WERI-Rb-1 (cell line): ENCODE measurements around the gene YIPF3.

Source experiments
- DNase-seq: peaks from one replicate; pipeline ENCODE4 v3.0.0-alpha.2; 2020
- H3K27ac ChIP-seq: fragments of 250-450 bp; sonication (Bioruptor Pico); 2 replicates; pipeline ENCODE4 v1.5.1; 2020; ENCODE audit warnings: mild to moderate bottlenecking, moderate library complexity
- H3K27me3 ChIP-seq: fragments of 250-450 bp; sonication (Bioruptor Pico); 2 replicates; pipeline ENCODE4 v1.5.1; 2021; ENCODE audit warnings: mild to moderate bottlenecking, low read depth, moderate library complexity; ENCODE audit not compliant: insufficient read depth, severe bottlenecking
- H3K36me3 ChIP-seq: fragments of 250-450 bp; sonication (Bioruptor Pico); 2 replicates; pipeline ENCODE4 v1.5.1; 2020; ENCODE audit warnings: mild to moderate bottlenecking, moderate library complexity
- H3K4me3 ChIP-seq: 2 replicates; pipeline ENCODE4 v1.5.1; 2011; ENCODE audit warnings: low read depth, mild to moderate bottlenecking, control low read depth, low read length
- H3K9me3 ChIP-seq: fragments of 250-450 bp; sonication (Bioruptor Pico); 2 replicates; pipeline ENCODE4 v1.5.1; 2021; ENCODE audit warnings: mild to moderate bottlenecking, moderate library complexity; ENCODE audit not compliant: severe bottlenecking
- TF ChIP-seq, protein P1 (sequence below): IDR thresholded peaks from 2 replicates; pipeline ENCODE4 v1.5.1; 2011; ENCODE audit warnings: low read depth, mild to moderate bottlenecking, control low read depth, inconsistent platforms, low read length

The YIPF3 gene

DNA sequence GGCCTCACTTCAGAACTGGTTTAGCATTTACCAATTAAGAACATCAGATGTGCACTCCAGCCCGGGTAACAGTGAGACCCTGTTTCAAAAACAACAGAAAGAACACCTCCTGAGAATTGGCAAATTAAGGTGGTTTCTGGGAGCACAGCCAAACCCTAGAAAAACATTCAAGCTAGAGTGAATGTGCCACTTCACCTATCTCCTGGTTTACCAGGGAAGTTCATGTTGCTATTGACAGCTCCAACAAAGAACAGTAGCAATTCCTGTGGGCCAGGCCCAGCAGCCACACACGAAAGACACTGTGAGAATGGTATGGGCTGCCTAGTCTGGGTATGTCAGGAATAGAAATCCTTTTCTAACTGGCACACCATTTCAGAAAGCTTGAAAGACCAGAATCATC is 5.1 kb upstream of the YIPF3 start:
- DNase-seq = no peak
- H3K27me3 ChIP-seq = no peaks in the 10 kb centered on the region
- no peaks in the 10 kb centered on the region for H3K9me3 ChIP-seq
- peaks cover 92% of the 10 kb centered on the region for H3K36me3 ChIP-seq
- H3K27ac ChIP-seq = no peak overlapping the region
- TF ChIP-seq, protein P1, sequence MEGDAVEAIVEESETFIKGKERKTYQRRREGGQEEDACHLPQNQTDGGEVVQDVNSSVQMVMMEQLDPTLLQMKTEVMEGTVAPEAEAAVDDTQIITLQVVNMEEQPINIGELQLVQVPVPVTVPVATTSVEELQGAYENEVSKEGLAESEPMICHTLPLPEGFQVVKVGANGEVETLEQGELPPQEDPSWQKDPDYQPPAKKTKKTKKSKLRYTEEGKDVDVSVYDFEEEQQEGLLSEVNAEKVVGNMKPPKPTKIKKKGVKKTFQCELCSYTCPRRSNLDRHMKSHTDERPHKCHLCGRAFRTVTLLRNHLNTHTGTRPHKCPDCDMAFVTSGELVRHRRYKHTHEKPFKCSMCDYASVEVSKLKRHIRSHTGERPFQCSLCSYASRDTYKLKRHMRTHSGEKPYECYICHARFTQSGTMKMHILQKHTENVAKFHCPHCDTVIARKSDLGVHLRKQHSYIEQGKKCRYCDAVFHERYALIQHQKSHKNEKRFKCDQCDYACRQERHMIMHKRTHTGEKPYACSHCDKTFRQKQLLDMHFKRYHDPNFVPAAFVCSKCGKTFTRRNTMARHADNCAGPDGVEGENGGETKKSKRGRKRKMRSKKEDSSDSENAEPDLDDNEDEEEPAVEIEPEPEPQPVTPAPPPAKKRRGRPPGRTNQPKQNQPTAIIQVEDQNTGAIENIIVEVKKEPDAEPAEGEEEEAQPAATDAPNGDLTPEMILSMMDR = no peak
- H3K4me3 ChIP-seq = no peak overlapping the region

DNA sequence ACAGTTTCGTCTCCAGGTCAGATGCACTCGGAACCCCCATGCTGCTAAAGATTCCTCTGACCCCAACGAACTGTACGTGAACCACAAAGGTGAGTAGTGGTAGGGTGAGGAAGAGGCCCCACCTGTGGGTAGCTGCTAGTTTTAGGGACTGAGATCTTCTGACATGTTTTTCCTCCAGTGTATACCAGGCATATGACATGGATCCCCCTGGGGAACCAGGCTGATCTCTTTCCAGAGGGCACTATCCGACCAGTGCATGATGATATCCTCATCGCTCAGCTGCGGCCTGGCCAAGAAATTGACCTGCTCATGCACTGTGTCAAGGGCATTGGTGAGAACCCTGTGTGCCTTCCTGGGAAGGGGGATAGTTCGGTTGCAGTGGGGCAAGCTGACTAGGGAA is 3.4 kb upstream of the YIPF3 start:
- no peaks in the 10 kb centered on the region for H3K9me3 ChIP-seq
- no peak overlapping the region for H3K27ac ChIP-seq
- no peak for DNase-seq
- no peak overlapping the region for H3K4me3 ChIP-seq
- H3K36me3 ChIP-seq = peaks cover 84% of the 10 kb centered on the region
- no peaks in the 10 kb centered on the region for H3K27me3 ChIP-seq
- TF ChIP-seq, protein P1 = no peak

DNA sequence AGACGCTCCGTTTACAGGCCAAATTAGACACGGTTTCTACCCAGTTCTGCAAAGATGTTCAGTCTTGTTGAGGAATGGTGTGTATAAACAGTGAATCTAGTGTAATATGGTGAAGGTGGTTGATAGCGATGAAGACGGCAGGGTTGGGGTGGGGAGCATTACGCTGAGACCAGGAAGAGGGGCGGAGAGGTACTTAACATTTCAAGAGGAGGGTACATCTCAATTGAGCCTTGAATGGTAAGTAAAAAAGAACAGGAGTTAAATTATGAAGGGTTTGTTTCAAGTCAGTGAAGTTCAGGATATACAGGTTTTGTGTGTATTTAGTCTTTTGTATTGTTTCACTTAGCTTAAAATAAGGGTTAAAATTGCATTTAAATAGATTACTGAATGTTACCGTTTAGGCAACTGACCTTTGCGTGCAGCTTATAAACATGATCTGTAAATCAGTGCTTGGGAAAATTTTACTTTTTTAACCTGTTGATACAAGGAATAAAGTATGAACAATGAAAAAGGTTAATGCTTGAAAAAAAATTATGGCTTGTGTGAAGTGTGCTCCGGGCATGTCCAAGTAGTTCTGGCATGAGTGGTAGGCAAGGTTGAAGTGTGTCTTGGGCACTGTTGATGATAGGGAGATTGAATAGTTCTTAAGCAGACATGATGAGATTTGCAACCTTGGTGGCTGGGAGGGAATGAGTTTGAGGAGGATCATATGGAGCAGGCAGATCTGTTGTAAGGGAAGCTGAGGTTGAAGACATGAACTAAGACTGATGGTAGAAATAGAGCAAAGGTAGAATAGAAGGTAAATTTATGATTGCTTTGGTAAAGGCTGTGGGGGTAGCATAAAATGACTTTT is 1.0 kb upstream of the YIPF3 start:
- H3K27me3 ChIP-seq = no peaks in the 10 kb centered on the region
- peak overlapping the region; percentile 87 for H3K27ac ChIP-seq
- TF ChIP-seq, protein P1 = no peak
- no peak for DNase-seq
- H3K36me3 ChIP-seq = peaks cover 84% of the 10 kb centered on the region
- H3K4me3 ChIP-seq = peak overlapping the region; percentile 76
- H3K9me3 ChIP-seq = no peaks in the 10 kb centered on the region

DNA sequence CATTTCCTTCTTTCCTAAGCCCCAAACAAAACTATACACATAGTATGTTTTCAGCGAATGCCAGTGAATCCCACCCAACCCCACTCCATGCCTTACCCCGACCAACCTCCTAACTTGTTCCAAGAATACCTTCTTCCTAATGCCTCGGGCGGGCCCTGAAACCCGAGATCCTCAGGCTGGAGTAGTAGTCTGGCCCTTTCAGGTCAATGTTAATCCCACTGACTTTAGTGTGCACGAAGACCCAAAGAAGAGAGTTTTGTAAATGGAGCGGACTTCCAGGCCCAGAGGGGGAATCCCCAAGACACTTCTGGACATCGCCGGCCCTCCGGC is 394 bp downstream of the YIPF3 start:
- DNase-seq = no peak
- Histone ChIP-seq H3K4me3 (peak overlapping the region; percentile 76), H3K36me3 (peaks cover 84% of the 10 kb centered on the region), H3K27me3 (no peaks in the 10 kb centered on the region), H3K27ac (peak overlapping the region; percentile 87), H3K9me3 (no peaks in the 10 kb centered on the region)
- TF ChIP-seq, protein P1 = no peak

DNA sequence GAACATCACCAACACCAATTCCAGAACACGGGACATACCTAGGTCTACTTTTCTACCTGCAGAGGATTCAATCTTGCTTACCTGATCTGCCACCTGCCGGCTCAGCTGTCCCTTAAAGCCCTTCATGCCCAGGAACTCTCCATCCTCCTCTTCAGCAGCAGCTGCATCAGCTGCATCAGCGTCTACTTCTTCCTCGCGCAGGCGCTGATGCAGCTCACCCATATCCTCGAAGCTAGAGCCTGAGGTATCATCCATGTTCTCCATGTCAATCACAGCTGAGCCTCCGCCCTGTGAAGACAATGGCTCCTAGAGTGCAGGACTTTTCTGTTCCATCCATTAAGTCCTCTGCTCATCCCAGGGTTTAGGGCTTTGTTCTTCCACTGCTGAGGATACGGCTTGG is 918 bp downstream of the YIPF3 start:
- Histone ChIP-seq H3K4me3 (peak overlapping the region; percentile 76), H3K9me3 (no peaks in the 10 kb centered on the region), H3K27ac (peak overlapping the region; percentile 87), H3K27me3 (no peaks in the 10 kb centered on the region), H3K36me3 (peaks cover 84% of the 10 kb centered on the region)
- DNase-seq = no peak
- TF ChIP-seq, protein P1 = no peak

DNA sequence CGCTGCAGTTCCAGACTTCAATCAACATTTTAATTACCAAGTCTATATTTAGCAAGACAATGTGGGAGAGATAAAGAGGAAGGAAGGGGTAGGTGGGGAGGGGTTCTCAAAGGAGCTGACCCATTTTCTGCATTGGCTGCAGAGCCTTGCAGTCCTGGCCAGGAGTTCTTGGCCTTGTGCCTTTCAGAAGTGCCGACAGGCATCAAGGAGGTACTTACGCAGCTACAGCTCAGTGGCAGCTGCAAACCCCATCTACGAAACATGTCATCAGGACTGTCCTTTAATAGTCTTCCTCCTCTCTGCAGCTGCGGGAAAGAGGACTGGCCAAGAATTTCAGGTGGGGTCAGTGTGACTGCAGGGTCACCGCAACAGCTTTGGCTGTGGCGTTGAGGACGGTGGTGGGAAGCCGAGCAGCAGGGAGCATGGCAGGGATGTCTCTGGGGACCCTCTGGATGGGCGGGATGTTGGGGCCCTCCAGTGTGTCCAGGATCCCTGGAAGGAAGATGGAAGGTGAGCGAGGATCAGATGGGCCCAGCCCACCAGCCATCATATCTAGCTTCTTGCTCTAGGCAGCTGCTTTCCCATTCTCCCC is 4.8 kb downstream of the YIPF3 start:
- H3K9me3 ChIP-seq = no peaks in the 10 kb centered on the region
- no peak for DNase-seq
- peaks cover 12% of the 10 kb centered on the region for H3K27me3 ChIP-seq
- no peak overlapping the region for H3K27ac ChIP-seq
- peaks cover 53% of the 10 kb centered on the region for H3K36me3 ChIP-seq
- no peak overlapping the region for H3K4me3 ChIP-seq
- TF ChIP-seq, protein P1 = no peak
